Hypothalamus (tissue), 51 donors: ENCODE results near the gene IL12B.
"Not testable (repeated sequence)": the region's sequence is repeated elsewhere in the genome, so short reads cannot be mapped to it uniquely, and the experiment has no call there.

Source experiments
- DNase-seq, 51 donors: peaks; one replicate each; lab custom pipeline; 2025; lab: John Stamatoyannopoulos, UW

Gene IL12B

DNA sequence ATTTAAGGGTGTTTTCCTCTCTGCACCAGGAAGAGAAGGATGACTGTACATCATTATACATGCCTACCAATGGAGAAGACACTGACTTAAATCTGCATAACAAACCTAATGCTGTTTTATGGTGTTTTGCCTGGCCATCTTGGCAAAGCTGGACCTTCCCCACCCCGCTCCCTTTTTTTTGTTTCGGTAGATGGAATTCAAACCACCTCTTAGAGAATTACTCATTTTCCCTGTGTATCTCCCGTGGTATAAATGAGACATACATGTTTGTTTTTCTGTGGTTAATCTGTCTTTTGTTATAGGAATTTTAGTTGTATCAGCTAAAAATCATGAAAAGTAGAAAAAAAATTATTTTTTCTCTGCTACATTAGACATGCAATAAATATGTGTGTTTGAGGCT, 28.8 kb downstream of the IL12B start:
- no peak for DNase-seq

GRCh38 chr5:159297300-159297699, 33.0 kb downstream of the IL12B start:
- not testable (repeated sequence) for DNase-seq

DNA sequence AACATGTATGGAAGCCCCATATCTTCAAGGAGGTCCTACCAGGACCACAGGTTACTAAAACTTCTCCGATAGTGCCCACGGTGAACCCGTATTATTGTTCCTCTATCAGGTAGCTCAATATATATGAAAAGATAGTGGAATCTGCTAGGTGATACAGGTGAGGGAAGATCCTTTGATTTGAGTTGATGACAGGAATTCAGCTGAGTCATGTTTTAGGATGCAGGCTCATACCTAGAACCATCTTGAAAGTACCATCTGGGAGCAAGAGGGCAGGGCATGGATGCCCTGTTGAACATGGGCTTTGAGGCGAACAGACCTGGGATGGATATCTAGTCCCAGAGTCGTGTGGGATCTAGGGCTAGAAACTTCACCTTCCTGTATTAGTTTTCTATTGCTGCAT, 35.4 kb downstream of the IL12B start:
- no peak for DNase-seq

GRCh38 chr5:159290741-159291140, 39.5 kb downstream of the IL12B start:
- DNase-seq = no peak

- DNase-seq = peak in 1 of 51 donors; percentile 34
Observed at GRCh38 chr5:159286420-159287035, 43.8 kb downstream of the IL12B start.

GRCh38 chr5:159274676-159275075, 55.6 kb downstream of the IL12B start:
- DNase-seq = no peak

DNA sequence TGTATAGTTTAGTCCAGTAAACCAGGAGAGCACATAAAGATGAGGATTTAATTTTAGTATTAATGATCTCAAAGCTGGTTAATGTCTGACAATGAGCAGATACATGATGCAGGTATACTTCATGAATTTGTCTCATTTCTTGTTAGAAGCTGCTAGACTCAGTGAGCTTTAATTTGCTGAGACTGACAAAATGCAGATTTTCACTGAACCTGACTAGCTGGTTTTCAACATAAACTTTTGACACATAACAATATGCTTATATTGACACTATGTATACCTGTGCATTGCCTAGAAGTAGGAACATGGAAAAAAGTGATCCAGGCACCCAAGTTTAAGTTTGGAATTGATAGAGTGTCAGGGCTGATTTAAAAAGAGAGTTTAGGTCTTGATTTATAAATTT, 56.4 kb downstream of the IL12B start:
- no peak for DNase-seq

GRCh38 chr5:159269723-159270122, 60.6 kb downstream of the IL12B start:
- DNase-seq = no peak

- not testable (repeated sequence) for DNase-seq
Observed at GRCh38 chr5:159266764-159267163, 63.5 kb downstream of the IL12B start.
